T-helper 1 cell treated with Interleukin-12 subunit alpha and Interleukin-12 subunit beta and Interleukin-4 antibody, amounts not matched to agents 30 μg/mL and 1 μg/mL, for 36 hours (primary cell): ENCODE results near the gene RCOR1.

Source experiments
- H3K27ac Mint-ChIP-seq: one replicate; pipeline ENCODE4 v1.8.0; 2021; ENCODE audit warnings: mild to moderate bottlenecking, mixed read lengths
- H3K27me3 Mint-ChIP-seq: one replicate; pipeline ENCODE4 v1.8.0; 2021; ENCODE audit warnings: low read depth, mixed read lengths
- H3K36me3 Mint-ChIP-seq: one replicate; pipeline ENCODE4 v1.8.0; 2021; ENCODE audit warnings: low read depth, mixed read lengths
- H3K4me1 Mint-ChIP-seq: one replicate; pipeline ENCODE4 v1.8.0; 2021; ENCODE audit warnings: low read depth, mixed read lengths
- H3K4me3 Mint-ChIP-seq: one replicate; pipeline ENCODE4 v1.8.0; 2021; ENCODE audit warnings: mild to moderate bottlenecking, moderate library complexity, mixed read lengths
- H3K9me3 Mint-ChIP-seq: one replicate; pipeline ENCODE4 v1.8.0; 2021; ENCODE audit warnings: mixed read lengths

The RCOR1 gene

DNA sequence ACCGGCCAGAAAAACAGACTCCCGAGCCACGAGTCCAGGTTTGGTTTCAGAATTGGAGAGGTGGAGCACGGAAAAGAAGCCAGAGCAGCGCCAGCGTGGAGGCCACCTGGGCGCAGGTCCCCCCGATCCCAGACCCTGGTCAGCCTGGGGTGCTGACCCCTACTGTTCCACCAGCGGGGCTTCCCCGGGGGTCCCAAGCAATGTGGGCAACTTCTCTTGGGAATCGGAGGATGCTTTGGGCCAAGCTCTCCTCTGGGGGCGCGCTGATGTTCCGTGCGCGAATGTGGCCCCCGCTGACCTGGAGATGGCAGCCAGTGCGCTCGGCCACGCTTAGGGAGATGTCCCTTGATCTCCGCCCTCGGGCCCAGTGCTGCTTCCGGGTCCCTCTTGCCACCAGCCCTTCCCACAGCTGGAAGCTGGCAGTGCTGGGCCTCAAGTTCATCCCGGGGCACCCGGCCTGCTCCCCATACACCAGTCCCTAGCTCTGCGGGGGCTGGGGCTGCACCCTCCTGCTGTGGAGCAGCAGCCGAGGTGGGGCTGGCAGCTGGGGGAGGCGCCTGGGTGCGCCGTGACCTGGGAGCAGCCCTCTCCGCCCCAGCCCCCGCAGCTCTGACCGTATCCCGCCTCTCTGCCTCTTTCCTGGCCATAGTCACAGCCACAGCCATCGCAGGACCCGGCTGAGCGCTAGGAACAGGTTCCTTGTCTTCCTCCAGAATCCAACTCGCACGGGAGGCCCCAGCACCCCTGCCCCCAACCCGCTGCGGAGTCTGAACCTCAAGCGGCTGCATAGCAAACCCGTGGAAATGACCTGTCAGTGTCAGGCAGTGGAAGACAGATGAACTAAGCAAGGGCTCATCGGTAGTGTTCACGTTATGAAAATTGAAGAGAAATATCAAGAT lies 91.2 kb downstream of the RCOR1 start:
- Mint-ChIP-seq H3K4me3 (no peak overlapping the region), H3K27me3 (no peaks in the 10 kb centered on the region), H3K36me3 (peaks cover 3% of the 10 kb centered on the region), H3K9me3 (no peaks in the 10 kb centered on the region), H3K27ac (no peak overlapping the region), H3K4me1 (peaks cover 3% of the 10 kb centered on the region)

DNA sequence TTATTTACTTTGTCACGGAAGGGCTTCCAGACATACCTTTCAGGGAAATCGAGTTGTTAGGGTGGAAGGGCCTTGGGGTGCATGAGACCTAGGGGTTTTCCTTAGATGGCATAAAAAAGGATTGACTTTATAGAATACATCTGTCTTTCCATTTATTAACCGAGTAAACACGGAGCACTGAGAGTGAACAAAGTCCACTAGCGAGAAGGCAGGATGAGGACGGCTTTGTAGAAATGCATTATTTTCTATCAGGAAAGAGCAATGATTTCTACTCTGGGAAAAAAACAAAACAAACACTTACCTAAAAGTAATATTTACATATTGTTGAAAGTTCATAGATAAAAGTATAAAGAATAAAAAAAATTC lies 91.8 kb downstream of the RCOR1 start:
- Mint-ChIP-seq H3K9me3 (no peaks in the 10 kb centered on the region), H3K36me3 (peaks cover 3% of the 10 kb centered on the region), H3K4me1 (peaks cover 3% of the 10 kb centered on the region), H3K4me3 (no peak overlapping the region), H3K27ac (no peak overlapping the region), H3K27me3 (no peaks in the 10 kb centered on the region)

DNA sequence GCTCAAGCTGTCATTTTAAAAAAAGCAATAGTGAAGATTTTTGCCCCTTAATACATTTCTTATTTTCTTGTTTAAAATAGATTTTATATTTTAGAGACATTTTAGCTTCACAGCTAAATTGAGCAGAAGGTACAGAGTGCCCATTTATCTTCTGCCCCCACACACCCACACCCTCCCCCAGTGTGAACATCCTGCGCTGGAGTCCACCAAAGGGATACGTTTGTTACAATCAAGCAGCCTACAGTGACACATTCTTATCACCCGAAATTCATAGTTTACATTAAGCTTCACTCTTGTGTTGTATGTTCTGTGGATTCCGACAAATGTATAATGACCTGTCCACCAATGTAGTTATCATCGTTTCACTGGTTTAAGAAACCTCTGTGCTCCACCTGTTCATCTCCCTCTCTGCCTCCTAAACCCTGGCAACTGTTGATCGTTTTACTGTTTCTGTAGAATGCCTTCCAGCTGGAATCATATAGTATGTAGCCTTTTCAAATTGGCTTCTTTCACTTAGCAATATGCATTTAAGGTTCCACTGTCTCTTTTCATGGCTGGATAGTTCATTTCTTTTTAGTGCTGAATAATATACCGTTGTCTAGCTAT lies 93.8 kb downstream of the RCOR1 start:
- peaks cover 3% of the 10 kb centered on the region for H3K4me1 Mint-ChIP-seq
- no peak overlapping the region for H3K27ac Mint-ChIP-seq
- H3K4me3 Mint-ChIP-seq: no peak overlapping the region
- no peaks in the 10 kb centered on the region for H3K9me3 Mint-ChIP-seq
- H3K36me3 Mint-ChIP-seq: peaks cover 3% of the 10 kb centered on the region
- H3K27me3 Mint-ChIP-seq: no peaks in the 10 kb centered on the region

DNA sequence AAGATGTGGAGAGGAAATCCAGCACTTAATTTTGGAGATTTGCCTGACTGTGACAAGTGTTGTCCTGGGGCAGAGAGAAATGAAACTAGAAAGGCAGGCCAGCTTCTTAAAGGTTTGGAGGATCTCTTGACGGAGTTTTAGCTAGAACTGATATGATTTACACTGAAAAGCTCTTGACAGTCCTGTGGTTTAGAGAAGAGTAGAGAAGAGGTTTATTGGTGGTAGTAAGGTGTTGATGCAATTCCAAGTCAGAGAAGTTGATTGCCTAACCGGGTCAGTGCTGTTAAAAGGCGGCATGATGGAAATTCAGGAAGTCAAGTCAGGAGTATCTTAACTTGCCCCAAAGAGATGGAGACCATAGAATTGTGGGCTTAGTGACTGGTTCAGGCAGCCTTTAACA lies 95.8 kb downstream of the RCOR1 start:
- Mint-ChIP-seq H3K4me1 (peaks cover 3% of the 10 kb centered on the region), H3K36me3 (no peaks in the 10 kb centered on the region), H3K27ac (no peak overlapping the region), H3K9me3 (no peaks in the 10 kb centered on the region), H3K4me3 (no peak overlapping the region), H3K27me3 (no peaks in the 10 kb centered on the region)

DNA sequence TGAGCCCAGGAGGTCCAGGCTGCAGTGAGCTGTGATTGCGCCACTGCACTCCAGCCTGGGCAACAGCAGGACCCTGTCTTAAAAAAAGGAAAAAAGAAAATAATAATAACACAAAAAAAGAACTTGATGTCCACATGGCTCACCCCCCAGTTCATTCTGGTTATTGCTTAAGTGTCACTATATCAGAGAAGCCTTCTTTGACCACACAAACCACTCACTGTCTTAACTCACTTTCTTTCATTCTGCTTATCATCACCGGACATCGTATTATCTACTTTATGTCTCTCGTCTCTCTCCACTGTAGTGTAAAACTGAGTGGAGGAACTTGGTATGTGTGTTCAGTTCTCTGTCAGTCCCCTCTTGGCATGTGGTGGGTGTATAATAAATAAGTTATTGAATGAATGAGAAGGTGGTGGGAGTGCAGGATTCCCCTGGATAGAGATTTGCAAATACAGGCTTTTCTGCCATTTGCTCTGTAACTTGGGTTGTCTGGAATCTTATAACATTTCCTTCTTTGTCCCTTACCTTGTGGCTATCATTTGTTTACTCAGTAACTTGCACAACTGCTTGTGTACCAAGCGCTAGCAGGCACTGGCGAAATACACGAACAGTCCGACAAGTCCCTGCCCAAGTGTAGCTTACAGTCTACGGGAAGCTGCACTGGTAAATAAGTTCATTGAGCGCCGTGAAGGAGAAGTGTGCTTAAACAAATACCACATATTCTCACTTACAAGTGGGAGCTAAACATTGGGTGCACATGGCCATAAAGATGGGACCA lies 98.2 kb downstream of the RCOR1 start:
- peaks cover 6% of the 10 kb centered on the region for H3K4me1 Mint-ChIP-seq
- no peaks in the 10 kb centered on the region for H3K27me3 Mint-ChIP-seq
- no peak overlapping the region for H3K27ac Mint-ChIP-seq
- H3K9me3 Mint-ChIP-seq: no peaks in the 10 kb centered on the region
- H3K4me3 Mint-ChIP-seq: no peak overlapping the region
- H3K36me3 Mint-ChIP-seq: no peaks in the 10 kb centered on the region

DNA sequence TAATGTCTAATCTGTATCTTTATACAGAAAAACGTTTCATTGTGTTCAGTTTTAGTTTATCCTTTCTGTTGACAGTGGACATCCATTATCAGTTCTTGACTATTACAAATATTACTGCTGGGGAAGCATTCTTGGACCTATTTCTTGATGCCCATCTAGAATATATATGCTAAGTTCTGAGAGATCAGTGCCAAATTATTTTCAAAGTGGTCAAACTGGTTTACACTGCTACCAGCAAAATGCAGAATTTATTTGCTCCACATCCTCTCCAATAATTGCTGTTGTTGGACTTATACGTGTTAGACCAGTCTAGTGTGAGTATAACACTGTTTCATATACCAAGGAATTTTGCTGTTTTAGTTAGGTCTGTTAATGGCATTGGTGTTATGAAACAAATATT lies 99.3 kb downstream of the RCOR1 start:
- Mint-ChIP-seq H3K27ac (no peak overlapping the region), H3K36me3 (no peaks in the 10 kb centered on the region), H3K4me3 (no peak overlapping the region), H3K4me1 (peaks cover 13% of the 10 kb centered on the region), H3K9me3 (no peaks in the 10 kb centered on the region), H3K27me3 (no peaks in the 10 kb centered on the region)

DNA sequence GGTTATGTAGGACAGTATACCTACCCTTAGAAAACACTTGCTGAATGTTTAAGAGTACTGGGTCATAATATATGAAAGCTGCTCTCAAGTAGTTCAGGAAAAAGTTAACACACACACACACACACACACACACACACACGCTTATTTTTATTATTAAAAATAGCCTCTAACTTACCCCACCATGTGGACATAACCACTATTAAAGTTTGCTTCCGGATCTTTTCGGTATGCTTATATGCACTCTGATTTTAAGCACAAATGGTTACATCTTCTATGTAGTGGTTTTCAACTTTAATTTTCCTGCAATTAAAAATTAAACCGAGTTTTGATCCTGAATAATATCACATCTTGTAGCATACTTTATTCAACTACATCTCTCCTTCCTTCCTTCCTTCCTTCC lies 99.9 kb downstream of the RCOR1 start:
- peaks cover 17% of the 10 kb centered on the region for H3K4me1 Mint-ChIP-seq
- H3K36me3 Mint-ChIP-seq: no peaks in the 10 kb centered on the region
- H3K27ac Mint-ChIP-seq: no peak overlapping the region
- H3K9me3 Mint-ChIP-seq: no peaks in the 10 kb centered on the region
- H3K27me3 Mint-ChIP-seq: no peaks in the 10 kb centered on the region
- no peak overlapping the region for H3K4me3 Mint-ChIP-seq

DNA sequence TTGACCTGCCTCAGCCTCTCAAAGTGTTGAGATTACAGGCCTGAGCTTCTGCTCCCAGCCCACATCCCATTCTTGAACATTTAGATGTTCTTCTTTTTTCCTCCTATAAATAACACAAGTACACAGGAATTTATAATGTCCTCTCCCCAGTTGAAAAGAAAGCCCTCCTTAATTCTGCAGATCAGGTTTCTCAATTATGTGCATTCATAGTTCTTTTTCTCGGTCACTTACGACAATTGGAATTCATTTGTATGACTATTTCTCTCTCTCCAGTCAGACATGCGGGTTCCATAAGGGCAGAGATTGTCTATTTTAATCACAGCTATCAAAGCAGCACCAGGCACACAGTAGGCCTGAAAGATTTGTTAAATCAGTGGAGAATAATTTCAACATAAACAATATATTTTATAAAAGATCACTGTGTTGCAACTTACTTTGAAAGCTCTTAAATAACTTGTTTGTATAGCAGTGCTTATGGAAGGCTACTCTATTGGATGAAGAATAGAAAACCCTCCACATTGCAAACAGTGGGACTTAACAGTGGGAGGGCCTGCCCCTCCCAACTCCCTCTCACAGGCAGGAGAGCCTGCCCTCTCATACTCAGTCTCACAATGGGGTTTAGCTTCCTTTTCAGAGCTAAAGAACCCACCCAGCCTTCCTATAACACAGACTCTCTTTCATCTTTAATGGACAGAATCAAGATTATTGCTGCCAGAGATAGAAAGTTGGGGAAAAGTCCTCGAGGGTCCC lies 100.7 kb downstream of the RCOR1 start:
- Mint-ChIP-seq H3K9me3 (no peaks in the 10 kb centered on the region), H3K36me3 (no peaks in the 10 kb centered on the region), H3K27ac (no peak overlapping the region), H3K4me1 (peaks cover 17% of the 10 kb centered on the region), H3K27me3 (no peaks in the 10 kb centered on the region), H3K4me3 (no peak overlapping the region)

DNA sequence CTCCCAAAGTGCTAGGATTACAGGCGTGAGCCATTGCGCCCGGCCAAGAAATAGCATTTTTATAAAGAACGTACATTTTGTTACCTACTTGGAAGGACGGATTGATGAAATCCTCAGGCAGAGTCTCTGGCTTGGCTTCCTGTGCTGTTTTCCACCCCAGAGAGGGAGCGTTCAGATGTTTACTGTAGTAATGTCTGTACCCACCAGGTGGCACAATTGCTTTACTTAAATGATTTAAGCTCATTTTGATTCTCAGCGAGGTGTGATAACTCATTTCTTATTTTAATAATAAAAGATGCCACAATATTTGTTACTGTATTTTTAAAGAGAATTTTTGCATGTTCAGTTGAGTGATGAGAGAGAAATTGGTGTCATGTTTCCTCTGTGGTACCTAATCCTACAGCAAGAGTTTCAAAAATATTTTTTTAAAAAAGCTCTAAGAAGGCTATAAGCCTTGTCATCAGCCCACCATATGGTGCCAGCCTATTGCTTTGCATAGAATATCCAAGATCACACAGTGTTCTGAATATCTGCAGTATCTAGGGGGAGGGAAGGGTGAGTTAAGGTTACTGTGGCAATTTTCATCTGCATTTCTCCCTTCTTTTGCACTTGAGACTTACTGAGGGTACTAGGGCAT lies 102.2 kb downstream of the RCOR1 start:
- Mint-ChIP-seq H3K4me1 (peaks cover 15% of the 10 kb centered on the region), H3K4me3 (no peak overlapping the region), H3K36me3 (no peaks in the 10 kb centered on the region), H3K27me3 (no peaks in the 10 kb centered on the region), H3K27ac (no peak overlapping the region), H3K9me3 (no peaks in the 10 kb centered on the region)

DNA sequence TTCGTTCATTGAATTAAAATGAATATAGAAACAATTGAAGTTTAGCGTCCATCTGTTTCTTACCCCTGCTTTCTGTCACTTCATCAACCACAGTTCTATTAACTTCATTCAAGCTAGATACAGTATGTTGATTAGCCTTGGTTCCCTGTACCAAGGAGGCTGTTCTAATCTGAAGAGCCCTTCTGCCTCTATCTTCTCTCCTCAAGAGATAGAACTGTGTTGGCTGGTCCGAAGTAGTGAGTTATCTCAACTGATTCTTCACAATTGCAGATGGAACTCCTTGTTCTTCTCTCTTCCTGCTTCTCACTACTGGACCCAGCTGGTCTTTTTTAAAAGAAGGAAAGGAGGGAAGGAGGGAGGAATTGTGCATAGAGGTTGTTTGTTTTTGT lies 102.7 kb downstream of the RCOR1 start:
- Mint-ChIP-seq H3K36me3 (no peaks in the 10 kb centered on the region), H3K4me1 (peaks cover 15% of the 10 kb centered on the region), H3K4me3 (no peak overlapping the region), H3K9me3 (no peaks in the 10 kb centered on the region), H3K27me3 (no peaks in the 10 kb centered on the region), H3K27ac (no peak overlapping the region)

DNA sequence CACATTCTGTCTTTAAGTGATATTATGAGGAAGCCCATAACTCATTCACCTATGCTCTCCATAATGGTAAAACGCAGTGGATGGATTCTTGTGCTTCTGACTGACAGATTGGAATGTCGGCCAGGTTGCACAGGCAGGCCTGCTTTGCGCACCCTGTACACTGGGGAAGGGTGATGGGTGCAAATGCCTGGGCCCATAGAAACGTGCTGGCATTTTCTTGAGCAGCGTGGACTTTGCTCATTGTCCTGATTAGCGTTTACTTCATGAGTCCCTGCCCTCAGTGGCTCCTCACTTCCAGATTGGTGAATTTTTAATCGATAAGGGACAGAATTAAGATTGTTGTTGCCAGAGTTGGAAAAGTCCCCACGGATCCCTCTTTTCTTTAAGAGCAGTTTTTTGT lies 103.9 kb downstream of the RCOR1 start:
- Mint-ChIP-seq H3K36me3 (peaks cover 4% of the 10 kb centered on the region), H3K9me3 (no peaks in the 10 kb centered on the region), H3K4me1 (peaks cover 15% of the 10 kb centered on the region), H3K27me3 (no peaks in the 10 kb centered on the region), H3K4me3 (no peak overlapping the region), H3K27ac (no peak overlapping the region)

DNA sequence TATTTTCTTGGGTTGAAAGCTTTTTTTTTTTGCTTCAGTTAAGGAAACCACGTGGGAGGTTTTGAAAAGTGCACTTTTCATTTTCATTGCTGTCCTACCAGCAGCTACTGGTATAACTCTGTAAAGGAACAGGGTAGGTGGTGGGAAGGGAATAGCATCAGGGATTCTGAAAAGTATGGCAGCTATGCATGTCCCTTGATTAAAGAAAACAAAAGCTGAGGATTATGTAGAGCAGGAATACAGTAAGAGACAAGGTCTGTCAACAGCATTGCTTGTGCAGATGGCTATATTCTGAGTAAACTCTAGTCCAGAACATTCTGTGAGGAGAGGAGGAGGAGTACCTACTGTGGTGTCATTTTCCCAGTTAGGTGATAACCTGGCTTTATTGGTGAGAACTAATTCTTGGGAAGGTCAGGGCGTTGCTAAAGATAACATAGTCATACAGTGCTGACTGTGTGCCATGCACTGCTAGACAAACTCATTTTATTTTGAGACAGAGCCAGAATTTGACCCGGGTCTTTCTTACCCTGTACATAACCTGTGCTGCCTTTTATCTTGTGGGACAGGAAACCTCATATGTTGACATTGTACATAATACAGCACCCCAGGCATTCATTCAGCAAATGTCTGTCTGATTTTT lies 104.5 kb downstream of the RCOR1 start:
- peaks cover 4% of the 10 kb centered on the region for H3K36me3 Mint-ChIP-seq
- no peak overlapping the region for H3K27ac Mint-ChIP-seq
- H3K4me3 Mint-ChIP-seq: no peak overlapping the region
- no peaks in the 10 kb centered on the region for H3K9me3 Mint-ChIP-seq
- H3K27me3 Mint-ChIP-seq: no peaks in the 10 kb centered on the region
- H3K4me1 Mint-ChIP-seq: peaks cover 15% of the 10 kb centered on the region

DNA sequence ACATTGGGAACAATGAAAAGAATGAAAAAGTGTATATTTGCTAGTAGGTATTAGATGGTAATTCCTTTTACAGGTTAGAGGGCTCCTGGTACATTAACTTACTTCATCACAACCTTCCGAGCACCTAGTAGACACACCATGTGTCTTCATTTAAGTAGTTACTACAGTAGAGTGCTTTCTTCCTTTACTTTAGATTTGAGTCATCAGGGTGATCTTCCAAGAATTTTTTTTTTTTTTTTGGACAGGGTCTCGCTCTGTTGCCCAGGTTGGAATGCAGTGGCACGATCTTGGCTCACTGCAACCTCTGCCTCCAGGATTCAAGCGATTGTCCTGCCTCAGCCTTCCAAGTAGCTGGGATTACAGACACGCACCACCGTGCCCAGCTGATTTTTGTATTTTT lies 105.1 kb downstream of the RCOR1 start:
- H3K4me1 Mint-ChIP-seq: peaks cover 15% of the 10 kb centered on the region
- no peak overlapping the region for H3K27ac Mint-ChIP-seq
- H3K4me3 Mint-ChIP-seq: no peak overlapping the region
- no peaks in the 10 kb centered on the region for H3K9me3 Mint-ChIP-seq
- H3K27me3 Mint-ChIP-seq: no peaks in the 10 kb centered on the region
- H3K36me3 Mint-ChIP-seq: peaks cover 5% of the 10 kb centered on the region
